WI38 (cell line): ENCODE measurements around the gene TBC1D2.

Source experiments
- H3K4me3 ChIP-seq: 2 replicates; pipeline ENCODE4 v1.5.1; 2011; ENCODE audit warnings: low read depth, mild to moderate bottlenecking, control low read depth, low read length
- TF ChIP-seq, protein P1 (sequence below): IDR thresholded peaks from 2 replicates; pipeline ENCODE4 v1.5.1; 2012; ENCODE audit warnings: low read depth, mild to moderate bottlenecking, control low read depth, low read length

TBC1D2 gene

DNA sequence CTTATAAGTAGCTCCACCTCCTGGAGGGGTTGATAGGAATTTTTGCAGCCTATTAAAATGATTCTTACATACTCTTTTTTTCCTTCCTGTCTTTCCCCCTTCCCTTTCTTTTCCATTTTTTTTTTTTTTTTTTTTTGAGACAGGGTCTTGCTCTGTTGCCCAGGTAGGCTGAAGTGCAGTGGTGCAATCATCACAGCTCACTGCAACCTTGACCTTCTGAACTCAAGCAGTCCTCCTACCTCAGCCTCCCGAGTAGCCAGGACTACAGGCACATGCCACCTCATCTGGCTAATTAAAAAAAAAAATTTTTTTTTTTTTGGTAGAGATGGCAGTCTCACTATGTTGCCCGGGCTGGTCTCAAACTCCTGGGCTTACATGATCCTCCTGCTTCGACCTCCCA lies 4.3 kb upstream of the TBC1D2 start:
- H3K4me3 ChIP-seq = no peak overlapping the region
- TF ChIP-seq, protein P1, sequence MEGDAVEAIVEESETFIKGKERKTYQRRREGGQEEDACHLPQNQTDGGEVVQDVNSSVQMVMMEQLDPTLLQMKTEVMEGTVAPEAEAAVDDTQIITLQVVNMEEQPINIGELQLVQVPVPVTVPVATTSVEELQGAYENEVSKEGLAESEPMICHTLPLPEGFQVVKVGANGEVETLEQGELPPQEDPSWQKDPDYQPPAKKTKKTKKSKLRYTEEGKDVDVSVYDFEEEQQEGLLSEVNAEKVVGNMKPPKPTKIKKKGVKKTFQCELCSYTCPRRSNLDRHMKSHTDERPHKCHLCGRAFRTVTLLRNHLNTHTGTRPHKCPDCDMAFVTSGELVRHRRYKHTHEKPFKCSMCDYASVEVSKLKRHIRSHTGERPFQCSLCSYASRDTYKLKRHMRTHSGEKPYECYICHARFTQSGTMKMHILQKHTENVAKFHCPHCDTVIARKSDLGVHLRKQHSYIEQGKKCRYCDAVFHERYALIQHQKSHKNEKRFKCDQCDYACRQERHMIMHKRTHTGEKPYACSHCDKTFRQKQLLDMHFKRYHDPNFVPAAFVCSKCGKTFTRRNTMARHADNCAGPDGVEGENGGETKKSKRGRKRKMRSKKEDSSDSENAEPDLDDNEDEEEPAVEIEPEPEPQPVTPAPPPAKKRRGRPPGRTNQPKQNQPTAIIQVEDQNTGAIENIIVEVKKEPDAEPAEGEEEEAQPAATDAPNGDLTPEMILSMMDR = no peak

DNA sequence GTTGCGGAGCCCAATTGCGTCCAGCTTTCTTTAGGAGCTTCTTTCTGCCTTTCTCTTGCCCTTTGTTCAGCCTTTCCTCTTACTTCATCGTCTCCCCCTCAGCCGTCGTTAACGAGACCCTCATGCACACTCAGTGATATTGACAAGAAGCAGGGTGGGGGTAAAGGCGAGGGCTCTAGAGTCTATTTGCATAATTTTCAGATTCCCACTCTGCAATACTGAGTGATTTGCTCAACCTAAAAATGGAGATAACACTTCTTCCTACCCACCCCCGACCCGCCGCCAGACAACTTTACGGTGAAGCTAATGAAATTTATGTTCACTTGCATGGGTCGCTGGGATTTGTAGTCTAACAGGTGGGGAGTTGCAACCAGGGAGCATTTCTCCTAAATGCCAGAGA lies 1.3 kb upstream of the TBC1D2 start:
- peak overlapping the region; percentile 98 for H3K4me3 ChIP-seq
- TF ChIP-seq, protein P1 = no peak

DNA sequence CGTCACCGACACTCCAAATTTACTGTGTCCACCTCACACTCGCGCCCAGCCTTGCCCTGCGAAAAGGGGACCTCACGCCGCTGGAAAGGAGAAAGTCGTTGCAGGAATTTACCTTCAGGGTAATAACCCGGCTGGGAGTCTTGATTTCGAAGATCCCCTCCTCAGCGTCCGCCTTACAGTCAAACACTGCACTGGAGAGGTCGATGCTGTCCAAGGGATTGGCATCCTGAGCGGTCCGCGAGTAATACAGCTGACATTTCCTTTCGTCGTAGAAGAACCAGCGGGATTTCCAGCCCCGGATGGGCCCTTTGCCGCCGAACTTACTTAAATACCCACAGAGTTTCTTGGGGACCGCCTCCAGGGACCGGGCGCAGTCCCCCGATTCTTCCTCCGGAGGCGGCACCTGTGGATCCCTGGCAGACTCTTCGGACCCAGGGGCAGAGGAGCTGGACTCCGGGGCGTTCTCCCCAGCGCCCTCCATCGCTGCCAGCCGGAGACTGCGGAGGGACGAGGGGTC lies 330 bp downstream of the TBC1D2 start:
- TF ChIP-seq, protein P1 = no peak
- H3K4me3 ChIP-seq = peak overlapping the region; percentile 98

DNA sequence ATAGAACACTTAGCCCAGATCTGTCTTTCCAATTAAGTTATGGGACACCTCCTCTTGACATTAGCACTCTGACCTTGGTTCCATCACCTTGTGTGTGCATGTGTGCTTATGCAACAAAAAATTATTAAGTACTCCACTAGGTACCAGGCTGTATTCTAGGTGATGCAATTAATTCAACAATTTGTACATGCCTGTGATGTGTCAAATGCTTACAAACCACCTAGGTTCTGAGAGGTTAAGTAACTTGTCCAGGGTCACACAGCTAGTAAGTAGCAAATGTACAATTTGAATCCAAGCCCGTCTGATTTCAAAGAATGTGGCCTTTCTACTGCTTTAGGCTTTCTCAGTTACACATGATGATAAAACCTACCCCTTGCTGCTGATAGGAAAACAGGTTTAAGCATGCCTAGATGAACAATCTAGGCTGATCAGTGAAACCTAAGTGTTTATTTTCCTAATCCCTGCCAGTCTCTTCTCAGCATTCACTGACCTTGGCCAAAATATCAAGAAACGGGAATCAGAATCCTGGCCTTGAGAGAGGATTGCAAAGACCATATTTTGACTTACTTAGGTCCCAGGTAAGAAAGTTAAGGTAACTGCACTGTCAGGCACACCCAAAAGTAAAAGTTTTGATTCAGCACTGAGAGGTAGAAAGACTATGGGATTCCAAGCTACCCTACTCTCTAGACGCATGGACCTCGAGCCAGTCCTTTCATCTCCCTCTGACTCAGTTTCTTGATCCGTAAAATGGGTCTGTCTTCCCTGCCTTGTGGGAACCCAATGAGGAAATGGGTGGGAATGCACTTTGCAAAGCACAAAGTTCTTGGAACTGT lies 1.0 kb downstream of the TBC1D2 start:
- peak overlapping the region; percentile 98 for H3K4me3 ChIP-seq
- TF ChIP-seq, protein P1 = no peak

DNA sequence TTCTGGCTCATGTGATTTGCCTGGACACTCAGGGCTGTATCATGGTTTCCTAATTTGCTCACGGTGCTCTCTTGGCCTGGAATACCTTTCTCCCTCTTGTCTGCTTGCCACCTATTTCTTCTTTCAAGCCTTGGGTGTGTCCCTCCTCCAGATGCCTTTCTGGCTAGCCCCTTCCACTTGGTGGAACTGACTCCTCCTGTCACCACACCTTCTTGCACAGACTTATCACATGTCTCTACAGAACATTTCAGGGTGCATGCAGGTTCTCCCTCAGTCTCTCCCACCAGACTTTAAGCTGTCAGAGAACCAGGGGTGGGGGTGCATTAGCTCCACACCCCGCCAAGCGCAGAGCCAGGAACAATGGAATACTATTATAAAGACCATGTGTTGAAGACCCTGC lies 1.9 kb downstream of the TBC1D2 start:
- peak overlapping the region; percentile 98 for H3K4me3 ChIP-seq
- TF ChIP-seq, protein P1 = no peak

GRCh38 chr9:98251551-98251950 lies 3.9 kb downstream of the TBC1D2 start:
- no peak overlapping the region for H3K4me3 ChIP-seq
- TF ChIP-seq, protein P1 = no peak

GRCh38 chr9:98249771-98250170 lies 5.7 kb downstream of the TBC1D2 start:
- TF ChIP-seq, protein P1 = no peak
- no peak overlapping the region for H3K4me3 ChIP-seq
